ENCODE results near the gene IFNL3.

IFNL3 gene

GRCh38 chr19:39252458-39252857, 7.7 kb upstream of the IFNL3 start:
- no peak for ATAC-seq (ENCODE audit: low read depth)
- no peak overlapping the region for H3K27ac ChIP-seq (ENCODE audit: poor library complexity, severe bottlenecking)
- peaks cover 29% of the 10 kb centered on the region for H3K27me3 ChIP-seq (ENCODE audit: insufficient read depth, poor library complexity, severe bottlenecking)
- TF ChIP-seq CTCF (IDR thresholded peaks at IDR 0.05; ENCODE audit: poor library complexity, severe bottlenecking): no peak
- no peak overlapping the region for H3K4me3 ChIP-seq (ENCODE audit: severe bottlenecking)
- no peak for DNase-seq (ENCODE audit: low spot score)
- H3K4me1 ChIP-seq (ENCODE audit: insufficient read depth, poor library complexity, severe bottlenecking): no peaks in the 10 kb centered on the region
- no peaks in the 10 kb centered on the region for H3K9me3 ChIP-seq (ENCODE audit: severe bottlenecking)
- no peaks in the 10 kb centered on the region for H3K36me3 ChIP-seq (ENCODE audit: low read depth)

- no peak for TF ChIP-seq CTCF (IDR thresholded peaks at IDR 0.05; ENCODE audit: poor library complexity, severe bottlenecking)
- no peak overlapping the region for H3K4me3 ChIP-seq (ENCODE audit: severe bottlenecking)
- no peak for DNase-seq (ENCODE audit: low spot score)
- no peaks in the 10 kb centered on the region for H3K4me1 ChIP-seq (ENCODE audit: insufficient read depth, poor library complexity, severe bottlenecking)
- peaks cover 32% of the 10 kb centered on the region for H3K27me3 ChIP-seq (ENCODE audit: insufficient read depth, poor library complexity, severe bottlenecking)
- H3K36me3 ChIP-seq (ENCODE audit: low read depth): no peaks in the 10 kb centered on the region
- H3K27ac ChIP-seq (ENCODE audit: poor library complexity, severe bottlenecking): no peak overlapping the region
- no peaks in the 10 kb centered on the region for H3K9me3 ChIP-seq (ENCODE audit: severe bottlenecking)
- no peak for ATAC-seq (ENCODE audit: low read depth)
Observed at GRCh38 chr19:39251846-39252245, 7.0 kb upstream of the IFNL3 start.

- no peak overlapping the region for H3K27ac ChIP-seq (ENCODE audit: poor library complexity, severe bottlenecking)
- H3K4me1 ChIP-seq (ENCODE audit: insufficient read depth, poor library complexity, severe bottlenecking): no peaks in the 10 kb centered on the region
- no peak for TF ChIP-seq CTCF (IDR thresholded peaks at IDR 0.05; ENCODE audit: poor library complexity, severe bottlenecking)
- peaks cover 32% of the 10 kb centered on the region for H3K27me3 ChIP-seq (ENCODE audit: insufficient read depth, poor library complexity, severe bottlenecking)
- ATAC-seq (ENCODE audit: low read depth): no peak
- DNase-seq (ENCODE audit: low spot score): no peak
- no peaks in the 10 kb centered on the region for H3K9me3 ChIP-seq (ENCODE audit: severe bottlenecking)
- H3K36me3 ChIP-seq (ENCODE audit: low read depth): no peaks in the 10 kb centered on the region
- no peak overlapping the region for H3K4me3 ChIP-seq (ENCODE audit: severe bottlenecking)
Observed at GRCh38 chr19:39251081-39251480, 6.3 kb upstream of the IFNL3 start.

GRCh38 chr19:39248806-39249205, 4.0 kb upstream of the IFNL3 start, which contains the start of gene IFNL4:
Gene IFNL4 (minus strand): TSS chr19:39248856.
- ATAC-seq (ENCODE audit: low read depth): no peak
- Histone ChIP-seq H3K9me3 (ENCODE audit: severe bottlenecking) (no peaks in the 10 kb centered on the region), H3K27ac (ENCODE audit: poor library complexity, severe bottlenecking) (no peak within 1 kb of the TSS), H3K4me3 (ENCODE audit: severe bottlenecking) (no peak within 1 kb of the TSS), H3K4me1 (ENCODE audit: insufficient read depth, poor library complexity, severe bottlenecking) (no peaks in the 10 kb centered on the region), H3K27me3 (ENCODE audit: insufficient read depth, poor library complexity, severe bottlenecking) (peaks cover 32% of the 10 kb centered on the region), H3K36me3 (ENCODE audit: low read depth) (no peaks in the 10 kb centered on the region)
- DNase-seq (ENCODE audit: low spot score): no peak
- no peak for TF ChIP-seq CTCF (IDR thresholded peaks at IDR 0.05; ENCODE audit: poor library complexity, severe bottlenecking)

GRCh38 chr19:39247701-39248664, 3.2 kb upstream of the IFNL3 start:
- Histone ChIP-seq H3K36me3 (ENCODE audit: low read depth) (no peaks in the 10 kb centered on the region), H3K27ac (ENCODE audit: poor library complexity, severe bottlenecking) (no peak overlapping the region), H3K9me3 (ENCODE audit: severe bottlenecking) (no peaks in the 10 kb centered on the region), H3K4me1 (ENCODE audit: insufficient read depth, poor library complexity, severe bottlenecking) (no peaks in the 10 kb centered on the region), H3K4me3 (ENCODE audit: severe bottlenecking) (no peak overlapping the region), H3K27me3 (ENCODE audit: insufficient read depth, poor library complexity, severe bottlenecking) (peaks cover 32% of the 10 kb centered on the region)
- ATAC-seq (ENCODE audit: low read depth): peak; percentile 32; the same call in 1 of the 3 replicates
- TF ChIP-seq CTCF (IDR thresholded peaks at IDR 0.05; ENCODE audit: poor library complexity, severe bottlenecking): no peak
- no peak for DNase-seq (ENCODE audit: low spot score)

Data from RWPE2 (cell line).